Transverse colon (tissue), 4 donors: Measurements from ENCODE around the gene HAVCR2. TPM values are rescaled to one million over a fixed set of nuclear protein-coding genes. Genes with fewer than 3 reads are reported as not detected.

Experiments
- DNase-seq: peaks from one replicate; pipeline ENCODE4 v3.0.0-alpha.2; 2019
- H3K27ac ChIP-seq, 4 donors: fragments of 200-600 bp; sonication (generic); 2 replicates each; pipeline ENCODE4 v1.5.1; 2016 to 2018; ENCODE audit warnings: inconsistent platforms in 4 of 4
- H3K27me3 ChIP-seq: fragments of 200-600 bp; sonication (generic); 2 replicates; pipeline ENCODE4 v1.5.1; 2017; ENCODE audit warnings: inconsistent platforms
- H3K36me3 ChIP-seq, 4 donors: fragments of 200-600 bp; sonication (generic); 2 replicates each; pipeline ENCODE4 v1.5.1; 2017 to 2019; ENCODE audit warnings: inconsistent platforms in 4 of 4
- H3K4me1 ChIP-seq, 4 donors: fragments of 200-600 bp; sonication (generic); 2 replicates each; pipeline ENCODE4 v1.5.1; 2017 to 2020; ENCODE audit warnings: inconsistent platforms in 4 of 4
- H3K4me3 ChIP-seq, 4 donors: fragments of 200-600 bp; sonication (generic); 1 replicate in 1 of 4; 2 replicates in 3 of 4; pipeline versions ENCODE4 v1.5.1 to v1.6.1; 2017 to 2019; ENCODE audit warnings: inconsistent platforms in 4 of 4
- H3K9me3 ChIP-seq, 2 donors: fragments of 200-600 bp; sonication (generic); 2 replicates each; pipeline ENCODE4 v1.5.1; 2017 to 2019; ENCODE audit warnings: inconsistent platforms in 2 of 2
- EP300 ChIP-seq: sonication (generic); formaldehyde crosslinking; IDR thresholded peaks from one replicate; pipeline ENCODE4 v1.6.1; 2017; ENCODE audit warnings: antibody characterized with exemption, low read depth
- POLR2A ChIP-seq: fragments of 450-650 bp; IDR thresholded peaks from one replicate; pipeline ENCODE4 v1.6.1; 2016; ENCODE audit warnings: antibody characterized with exemption, mild to moderate bottlenecking, moderate library complexity
- POLR2AphosphoS5 ChIP-seq, 3 donors: sonication (generic); formaldehyde crosslinking; IDR thresholded peaks; one replicate each; pipeline ENCODE4 v1.6.1; 2016; ENCODE audit warnings: antibody characterized with exemption in 3 of 3
- WGBS, 2 donors: methylation state at CpG; one replicate each; pipeline ENCODE4 v1.1.5; 2018; ENCODE audit warnings: low coverage in 1 of 2; 5-methylcytosine and 5-hydroxymethylcytosine counted together
- in situ Hi-C, 4 donors: fragments of 200-750 bp; cut with MboI; loops; one replicate each; pipeline versions ENCODE4 v1.15.0 to v1.15.1; 2017; ENCODE audit warnings: low sequenced_read_pairs in 3 of 4, low pct_ligation_motif_present in 1 of 4, low pct_unique_long_range_greater_than_20kb in 1 of 4
- intact Hi-C: fragments of 100-400 bp; cut with DNase I; formaldehyde crosslinking; loops from one replicate; pipeline ENCODE4 v1.15.1; 2023; ENCODE audit warnings: low total_unique reads
- total RNA-seq, 4 donors: library from RNA; depleted of rRNA; stranded (reverse); fragments of >200 nt; gene quantifications; one replicate each; pipeline ENCODE4 v1.1.0, GENCODE V29; 2016
- TF ChIP-seq, protein P1 (sequence below), 5 experiments: fragments of 200-600 bp in 3 of 5; fragments of 450-650 bp in 2 of 5; sonication (generic) in 3 of 5; IDR thresholded peaks; 1 replicate in 2 of 5; 2 replicates in 3 of 5; pipeline ENCODE4 v1.5.1; 2016 to 2017; ENCODE audit warnings: antibody characterized with exemption in 5 of 5, inconsistent platforms in 3 of 5, mild to moderate bottlenecking in 2 of 5, moderate library complexity in 1 of 5

Gene HAVCR2
- total RNA-seq, 4 donors from 2014 or later, result 0.20 to 6.7 (median 3.2) TPM

DNA sequence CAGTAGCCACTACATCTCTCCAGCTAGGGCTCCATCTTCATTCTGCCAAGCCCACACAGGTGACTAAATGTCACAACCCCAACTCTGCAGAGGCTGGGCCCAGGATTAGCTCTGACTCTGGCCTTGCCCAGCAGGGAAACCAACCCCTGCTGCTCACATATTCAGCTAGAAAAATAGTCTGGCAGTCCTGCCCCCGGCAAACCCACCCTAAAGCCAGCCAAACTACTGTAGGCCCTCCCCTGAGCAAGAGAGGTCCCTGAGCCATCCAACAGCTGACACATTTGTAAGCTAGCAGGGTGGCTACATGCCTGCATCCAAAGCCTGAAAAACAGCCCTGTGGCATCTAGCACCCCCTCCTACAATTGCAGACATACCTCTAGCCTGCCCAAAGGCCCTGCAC lies 11.3 kb upstream of the HAVCR2 start:
- 63% methylated on average over 1 of the region's 1 CpG; no CpG with 5 or more reads in 1 of the 2 donors for WGBS, 2 donors
- TF ChIP-seq POLR2A (no peak), POLR2AphosphoS5 (IDR thresholded peaks at IDR 0.05) (no peak), EP300 (no peak)
- TF ChIP-seq, protein P1, sequence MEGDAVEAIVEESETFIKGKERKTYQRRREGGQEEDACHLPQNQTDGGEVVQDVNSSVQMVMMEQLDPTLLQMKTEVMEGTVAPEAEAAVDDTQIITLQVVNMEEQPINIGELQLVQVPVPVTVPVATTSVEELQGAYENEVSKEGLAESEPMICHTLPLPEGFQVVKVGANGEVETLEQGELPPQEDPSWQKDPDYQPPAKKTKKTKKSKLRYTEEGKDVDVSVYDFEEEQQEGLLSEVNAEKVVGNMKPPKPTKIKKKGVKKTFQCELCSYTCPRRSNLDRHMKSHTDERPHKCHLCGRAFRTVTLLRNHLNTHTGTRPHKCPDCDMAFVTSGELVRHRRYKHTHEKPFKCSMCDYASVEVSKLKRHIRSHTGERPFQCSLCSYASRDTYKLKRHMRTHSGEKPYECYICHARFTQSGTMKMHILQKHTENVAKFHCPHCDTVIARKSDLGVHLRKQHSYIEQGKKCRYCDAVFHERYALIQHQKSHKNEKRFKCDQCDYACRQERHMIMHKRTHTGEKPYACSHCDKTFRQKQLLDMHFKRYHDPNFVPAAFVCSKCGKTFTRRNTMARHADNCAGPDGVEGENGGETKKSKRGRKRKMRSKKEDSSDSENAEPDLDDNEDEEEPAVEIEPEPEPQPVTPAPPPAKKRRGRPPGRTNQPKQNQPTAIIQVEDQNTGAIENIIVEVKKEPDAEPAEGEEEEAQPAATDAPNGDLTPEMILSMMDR (IDR thresholded peaks at IDR 0.05), result no peak
- Histone ChIP-seq H3K4me3 (no peak overlapping the region), H3K36me3 (no peaks in the 10 kb centered on the region), H3K9me3 (peaks cover 7 to 11% of the 10 kb centered on the region in 2 donors), H3K27me3 (no peaks in the 10 kb centered on the region), H3K27ac (no peak overlapping the region), H3K4me1 (no peaks in the 10 kb centered on the region)
- intact Hi-C loops, result no loop called here
- in situ Hi-C loops, result no loop called here
- no peak for DNase-seq

DNA sequence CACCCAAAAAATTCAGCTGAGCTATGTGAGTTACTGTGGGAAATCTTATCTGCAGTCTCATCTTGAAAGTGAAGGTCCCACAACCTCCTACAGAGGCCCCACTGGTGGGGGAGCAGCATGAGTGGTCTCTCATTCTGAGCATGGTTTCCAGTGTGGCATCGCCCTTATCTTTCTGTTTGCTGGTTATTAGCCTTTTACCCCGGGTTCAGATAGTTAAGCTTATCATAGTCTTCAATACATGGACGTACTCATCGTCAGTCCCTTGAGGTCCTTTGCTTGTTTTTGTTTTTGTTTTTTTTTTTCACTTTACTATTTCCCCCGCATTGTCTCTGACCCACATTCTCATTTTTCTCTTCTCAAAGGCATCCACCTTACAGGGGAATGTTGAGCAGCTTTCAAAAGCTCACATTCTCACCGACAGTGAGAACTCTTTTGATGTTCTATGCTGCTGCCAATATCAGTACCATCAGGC lies 7.7 kb upstream of the HAVCR2 start:
- Histone ChIP-seq H3K27me3 (no peaks in the 10 kb centered on the region), H3K4me3 (no peak overlapping the region), H3K9me3 (no peaks in the 10 kb centered on the region), H3K36me3 (no peaks in the 10 kb centered on the region), H3K4me1 (no peaks in the 10 kb centered on the region), H3K27ac (no peak overlapping the region)
- TF ChIP-seq POLR2AphosphoS5 (IDR thresholded peaks at IDR 0.05), result no peak
- TF ChIP-seq, protein P1 (IDR thresholded peaks at IDR 0.05), result no peak
- no peak for TF ChIP-seq EP300
- no peak for TF ChIP-seq POLR2A
- intact Hi-C loops (no loop called here), in situ Hi-C loops (no loop called here)
- no peak for DNase-seq
- 67 to 70% methylated on average over 6 of the region's 6 CpGs for WGBS, 2 donors

DNA sequence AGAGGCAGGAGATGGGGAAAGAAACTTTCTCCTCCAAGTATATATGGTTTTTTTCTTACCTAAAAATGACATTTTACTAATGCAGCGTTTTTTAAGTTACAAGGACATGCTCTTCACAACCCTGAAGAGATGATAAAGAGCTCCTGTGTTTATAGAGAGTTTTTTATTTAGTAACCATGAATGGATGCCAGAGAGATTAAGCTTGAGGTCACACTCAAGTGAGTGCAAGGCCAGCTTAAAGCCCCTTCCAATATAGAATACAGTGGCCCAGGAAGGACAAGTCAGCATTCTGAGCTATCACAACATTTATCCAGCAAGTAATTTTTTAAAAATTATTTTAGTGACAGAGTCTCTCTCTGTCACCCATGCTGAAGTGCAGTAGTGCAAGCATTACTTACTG lies 6.7 kb upstream of the HAVCR2 start:
- in situ Hi-C loops, result no loop called here
- no peaks in the 10 kb centered on the region for H3K27me3 ChIP-seq
- no peaks in the 10 kb centered on the region for H3K9me3 ChIP-seq
- TF ChIP-seq POLR2AphosphoS5 (IDR thresholded peaks at IDR 0.05), result no peak
- TF ChIP-seq, protein P1 (IDR thresholded peaks at IDR 0.05), result no peak
- TF ChIP-seq EP300, result no peak
- TF ChIP-seq POLR2A, result no peak
- no peak overlapping the region for H3K4me3 ChIP-seq
- intact Hi-C loops, result no loop called here
- no peak overlapping the region for H3K27ac ChIP-seq
- no peak for DNase-seq
- H3K4me1 ChIP-seq, result no peaks in the 10 kb centered on the region
- no peaks in the 10 kb centered on the region for H3K36me3 ChIP-seq
- WGBS, 2 donors, result 44 to 71% methylated on average over 1 of the region's 1 CpG

DNA sequence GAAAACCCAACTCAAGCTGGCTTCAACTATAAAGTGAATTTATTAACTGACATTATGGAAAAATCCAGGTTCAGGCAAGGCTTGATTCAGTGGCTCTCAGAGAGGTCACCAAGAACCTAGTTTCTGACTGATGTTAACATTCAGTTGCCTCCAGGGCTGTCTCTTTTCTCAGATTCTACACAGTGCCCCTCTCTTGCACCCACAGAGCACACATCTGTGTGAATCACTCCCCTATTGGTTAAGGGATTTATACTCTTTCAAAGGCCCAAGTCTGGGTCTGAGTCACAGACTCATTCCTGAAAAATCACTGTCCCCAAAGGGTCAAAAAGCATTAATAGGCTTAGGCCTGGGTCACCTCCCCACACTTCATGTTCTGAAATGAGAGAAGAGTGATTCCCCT lies 6.2 kb upstream of the HAVCR2 start:
- TF ChIP-seq EP300, result no peak
- TF ChIP-seq, protein P1 (IDR thresholded peaks at IDR 0.05), result no peak
- no peak for TF ChIP-seq POLR2A
- TF ChIP-seq POLR2AphosphoS5 (IDR thresholded peaks at IDR 0.05), result no peak
- Histone ChIP-seq H3K4me3 (no peak overlapping the region), H3K27me3 (no peaks in the 10 kb centered on the region), H3K9me3 (no peaks in the 10 kb centered on the region), H3K27ac (no peak overlapping the region), H3K36me3 (no peaks in the 10 kb centered on the region), H3K4me1 (no peaks in the 10 kb centered on the region)
- in situ Hi-C loops, result no loop called here
- no peak for DNase-seq
- intact Hi-C loops, result no loop called here
